Peyer's patch (tissue), 4 donors: ENCODE measurements around the gene PSMD2.

Experiments used
- CTCF ChIP-seq, 6 experiments: fragments of 450-650 bp in 4 of 6; fragments of 200-600 bp in 2 of 6; sonication (generic) in 1 of 6; IDR thresholded peaks; one replicate each; pipeline ENCODE4 v1.5.1; 2017 to 2019; ENCODE audit warnings: antibody characterized with exemption in 6 of 6, mild to moderate bottlenecking in 3 of 6, moderate library complexity in 1 of 6
- POLR2A ChIP-seq, 2 donors: fragments of 450-650 bp; IDR thresholded peaks; one replicate each; pipeline ENCODE4 v1.5.1; 2017; ENCODE audit warnings: antibody characterized with exemption in 2 of 2, mild to moderate bottlenecking in 2 of 2, moderate library complexity in 2 of 2

- TF ChIP-seq CTCF (IDR thresholded peaks at IDR 0.05) (no peak), POLR2A (IDR thresholded peaks at IDR 0.05) (no peak)
These were observed 38.9 kb upstream of the PSMD2 start for GRCh38 chr3:184259878-184260723.
